Measurements from ENCODE around the gene CALU. TPM values are rescaled to one million over a fixed set of nuclear protein-coding genes. Genes with fewer than 3 reads are reported as not detected.

CALU gene
- total and polyA plus RNA-seq, 10 of the 15 experiments (the other 5 are each of a cell fraction or from before 2014, with no cell fraction given): 31.2 to 75.6 (median 42.1) TPM

DNA sequence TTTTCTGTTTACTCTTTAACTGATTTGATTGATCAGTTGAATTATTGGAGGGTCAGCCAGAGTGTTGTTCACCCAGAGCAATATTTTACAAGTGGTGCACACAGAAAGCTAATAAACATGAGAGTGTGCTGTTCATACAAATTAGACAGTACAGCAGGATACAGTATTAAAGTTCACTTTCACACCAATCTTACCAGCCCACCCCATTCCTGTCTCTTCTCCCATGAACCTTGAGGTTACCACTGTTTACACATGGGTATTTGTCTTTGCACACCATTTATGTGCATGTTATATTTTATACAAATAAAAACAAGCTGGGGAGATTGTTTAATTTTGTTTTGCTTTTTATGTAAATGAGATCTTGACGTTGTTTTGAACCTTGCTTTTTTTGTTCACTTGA is 6.5 kb downstream of the CALU start:
- Histone ChIP-seq H2AFZ (ENCODE audit: control insufficient read depth, low read depth, low read length) (no peak overlapping the region), H4K20me1 (ENCODE audit: control insufficient read depth, insufficient read depth) (peaks cover 2% of the 10 kb centered on the region; the same call in 1 of the 2 replicates), H3K9ac (ENCODE audit: control insufficient read depth, insufficient read depth, low read length) (no peak overlapping the region), H3K9me3 (replicated peaks; ENCODE audit: control insufficient read depth, insufficient read depth, low read length) (no peaks in the 10 kb centered on the region), H3K27me3 (replicated peaks in 1 of 2; ENCODE audit: control insufficient read depth in 2 of 2, insufficient read depth in 2 of 2, low read length in 1 of 2) (no peaks in the 10 kb centered on the region), H3K79me2 (ENCODE audit: control insufficient read depth, insufficient read depth, low read length) (peaks cover 75% of the 10 kb centered on the region), H3K4me3 (no peak overlapping the region), H3K36me3 (ENCODE audit: control insufficient read depth in 2 of 2, insufficient read depth in 2 of 2, low read length in 1 of 2) (peaks cover 0 to 7% of the 10 kb centered on the region in 2 experiments; a peak in 2 of 4 replicates), H3K27ac (ENCODE audit: control insufficient read depth, insufficient read depth) (no peak overlapping the region), H3K4me1 (ENCODE audit: control insufficient read depth, insufficient read depth, low read length) (peaks cover 4% of the 10 kb centered on the region; the same call in 1 of the 2 replicates), H3K4me2 (ENCODE audit: control insufficient read depth, insufficient read depth) (no peak overlapping the region)
- 42% methylated on average over 1 of the region's 1 CpG for WGBS (ENCODE audit: insufficient coverage, insufficient replicate concordance, low lambda C conversion rate, missing lambda C conversion rate)
- RAD21 ChIA-PET (ENCODE audit: unreplicated experiment): no interaction called here
- CTCF ChIA-PET: interaction anchor here (0.7 to 1.0 kb wide), 4 partner anchors 27 to 310 kb away, joined by 3 to 4 read pairs (median 4); no protein-coding TSS in a partner anchor
- FAIRE-seq: no peak
- no peak for DNase-seq (ENCODE audit: low read depth, low spot score)
- POLR2A ChIA-PET: no interaction called here
- ATAC-seq: no peak; the same call in 2 of the 3 replicates
- in situ Hi-C loops (cut with MboI) (no loop called here), intact Hi-C loops (cut with micrococcal nuclease; ENCODE audit: unreplicated experiment) (no loop called here)
- SMC1A ChIA-PET (ENCODE audit: uncharacterized antibody, unreplicated experiment): interaction anchor here (0.7 to 1.1 kb wide), 3 partner anchors 9 to 15 kb away, joined by 3 read pairs; no protein-coding TSS in a partner anchor
- BruUV-seq (replicated peaks): no TSS peak
- TF ChIP-seq MXI1 (IDR thresholded peaks at IDR 0.05; ENCODE audit: low read depth, low read length) (no peak), BHLHE40 (IDR thresholded peaks at IDR 0.05; ENCODE audit: borderline replicate concordance in 1 of 2, low read depth in 2 of 2, low read length in 1 of 2) (no peak), NR2F1 (conservative IDR thresholded peaks at IDR 0.05) (no peak), ZNF622 (IDR thresholded peaks at IDR 0.05) (no peak), MTA2 (IDR thresholded peaks at IDR 0.05; ENCODE audit: low read depth) (no peak), RELB (IDR thresholded peaks at IDR 0.05; ENCODE audit: low read depth) (no peak), SUZ12 (IDR thresholded peaks at IDR 0.05; ENCODE audit: unreplicated experiment) (no peak), HSF1 (IDR thresholded peaks at IDR 0.05; ENCODE audit: low read depth, low read length) (no peak), POU2F2 (IDR thresholded peaks at IDR 0.05; ENCODE audit: borderline replicate concordance, low read depth, low read length) (no peak), KDM1A (IDR thresholded peaks at IDR 0.05; ENCODE audit: borderline replicate concordance) (no peak), ZBED1 (IDR thresholded peaks at IDR 0.05; ENCODE audit: borderline replicate concordance) (no peak), MLLT1 (IDR thresholded peaks at IDR 0.05) (no peak)
- TF ChIP-seq, protein P1, sequence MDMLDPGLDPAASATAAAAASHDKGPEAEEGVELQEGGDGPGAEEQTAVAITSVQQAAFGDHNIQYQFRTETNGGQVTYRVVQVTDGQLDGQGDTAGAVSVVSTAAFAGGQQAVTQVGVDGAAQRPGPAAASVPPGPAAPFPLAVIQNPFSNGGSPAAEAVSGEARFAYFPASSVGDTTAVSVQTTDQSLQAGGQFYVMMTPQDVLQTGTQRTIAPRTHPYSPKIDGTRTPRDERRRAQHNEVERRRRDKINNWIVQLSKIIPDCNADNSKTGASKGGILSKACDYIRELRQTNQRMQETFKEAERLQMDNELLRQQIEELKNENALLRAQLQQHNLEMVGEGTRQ (IDR thresholded peaks at IDR 0.05; ENCODE audit: borderline replicate concordance, low read depth, low read length): no peak
- TF ChIP-seq, protein P2, sequence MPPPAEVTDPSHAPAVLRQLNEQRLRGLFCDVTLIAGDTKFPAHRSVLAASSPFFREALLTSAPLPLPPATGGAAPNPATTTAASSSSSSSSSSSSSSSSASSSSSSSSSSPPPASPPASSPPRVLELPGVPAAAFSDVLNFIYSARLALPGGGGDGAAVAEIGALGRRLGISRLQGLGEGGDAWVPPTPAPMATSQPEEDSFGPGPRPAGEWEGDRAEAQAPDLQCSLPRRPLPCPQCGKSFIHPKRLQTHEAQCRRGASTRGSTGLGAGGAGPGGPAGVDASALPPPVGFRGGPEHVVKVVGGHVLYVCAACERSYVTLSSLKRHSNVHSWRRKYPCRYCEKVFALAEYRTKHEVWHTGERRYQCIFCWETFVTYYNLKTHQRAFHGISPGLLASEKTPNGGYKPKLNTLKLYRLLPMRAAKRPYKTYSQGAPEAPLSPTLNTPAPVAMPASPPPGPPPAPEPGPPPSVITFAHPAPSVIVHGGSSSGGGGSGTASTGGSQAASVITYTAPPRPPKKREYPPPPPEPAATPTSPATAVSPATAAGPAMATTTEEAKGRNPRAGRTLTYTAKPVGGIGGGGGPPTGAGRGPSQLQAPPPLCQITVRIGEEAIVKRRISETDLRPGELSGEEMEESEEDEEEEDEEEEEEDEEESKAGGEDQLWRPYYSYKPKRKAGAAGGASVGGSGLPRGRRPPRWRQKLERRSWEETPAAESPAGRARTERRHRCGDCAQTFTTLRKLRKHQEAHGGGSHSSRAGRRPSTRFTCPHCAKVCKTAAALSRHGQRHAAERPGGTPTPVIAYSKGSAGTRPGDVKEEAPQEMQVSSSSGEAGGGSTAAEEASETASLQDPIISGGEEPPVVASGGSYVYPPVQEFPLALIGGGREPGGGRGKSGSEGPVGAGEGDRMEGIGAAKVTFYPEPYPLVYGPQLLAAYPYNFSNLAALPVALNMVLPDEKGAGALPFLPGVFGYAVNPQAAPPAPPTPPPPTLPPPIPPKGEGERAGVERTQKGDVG (CRISPR knock-in tag; IDR thresholded peaks at IDR 0.05): no peak
